Spleen (tissue), 7 donors: ENCODE measurements around the gene DCAF6.

ENCODE experiments used
- POLR2A ChIP-seq, 3 donors: fragments of 450-650 bp; IDR thresholded peaks; one replicate each; pipeline ENCODE4 v1.5.1; 2017; ENCODE audit warnings: antibody characterized with exemption in 3 of 3, mild to moderate bottlenecking in 1 of 3
- TF ChIP-seq, protein P1 (sequence below), 11 experiments: fragments of 200-600 bp in 7 of 11; fragments of 450-650 bp in 4 of 11; sonication (generic) in 4 of 11; IDR thresholded peaks in 8 of 11; conservative IDR thresholded peaks in 3 of 11; 1 replicate in 7 of 11; 2 replicates in 4 of 11; pipeline versions ENCODE4 v1.4.0 to v1.8.0; 2016 to 2021; ENCODE audit warnings: antibody characterized with exemption in 11 of 11, inconsistent platforms in 4 of 11, mild to moderate bottlenecking in 1 of 11
- donor health status: DM: no; HTN: no; CAD: no; lungs with moderate emphysema.
- donor health status: DM: no; HTN: no; CAD: no.
- donor health status: DM: no; HTN: no; CAD: no.

DNA sequence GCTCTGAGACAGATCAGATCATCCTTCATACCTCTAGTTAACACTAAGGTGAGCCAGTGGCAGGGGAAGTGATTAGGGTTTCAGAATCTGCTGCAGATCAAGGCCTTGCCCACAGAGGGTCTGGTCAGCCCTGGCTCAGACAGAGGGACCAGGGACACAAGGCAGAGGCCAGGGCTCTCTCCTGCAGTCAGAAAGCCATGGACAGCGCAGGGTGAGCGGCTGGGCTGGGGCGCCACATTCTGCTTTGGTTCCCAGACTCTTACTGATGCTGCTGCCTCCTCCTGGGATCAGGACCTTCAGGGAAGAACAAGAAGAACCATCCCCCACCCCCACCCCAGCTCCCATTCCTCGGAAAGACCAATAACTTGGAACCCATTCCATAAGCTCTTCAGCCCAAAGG is 157.1 kb downstream of the DCAF6 start:
- TF ChIP-seq, protein P1, sequence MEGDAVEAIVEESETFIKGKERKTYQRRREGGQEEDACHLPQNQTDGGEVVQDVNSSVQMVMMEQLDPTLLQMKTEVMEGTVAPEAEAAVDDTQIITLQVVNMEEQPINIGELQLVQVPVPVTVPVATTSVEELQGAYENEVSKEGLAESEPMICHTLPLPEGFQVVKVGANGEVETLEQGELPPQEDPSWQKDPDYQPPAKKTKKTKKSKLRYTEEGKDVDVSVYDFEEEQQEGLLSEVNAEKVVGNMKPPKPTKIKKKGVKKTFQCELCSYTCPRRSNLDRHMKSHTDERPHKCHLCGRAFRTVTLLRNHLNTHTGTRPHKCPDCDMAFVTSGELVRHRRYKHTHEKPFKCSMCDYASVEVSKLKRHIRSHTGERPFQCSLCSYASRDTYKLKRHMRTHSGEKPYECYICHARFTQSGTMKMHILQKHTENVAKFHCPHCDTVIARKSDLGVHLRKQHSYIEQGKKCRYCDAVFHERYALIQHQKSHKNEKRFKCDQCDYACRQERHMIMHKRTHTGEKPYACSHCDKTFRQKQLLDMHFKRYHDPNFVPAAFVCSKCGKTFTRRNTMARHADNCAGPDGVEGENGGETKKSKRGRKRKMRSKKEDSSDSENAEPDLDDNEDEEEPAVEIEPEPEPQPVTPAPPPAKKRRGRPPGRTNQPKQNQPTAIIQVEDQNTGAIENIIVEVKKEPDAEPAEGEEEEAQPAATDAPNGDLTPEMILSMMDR (IDR thresholded peaks at IDR 0.05 in 8 of 11, conservative IDR thresholded peaks at IDR 0.05 in 3 of 11) = no peak
- TF ChIP-seq POLR2A (IDR thresholded peaks at IDR 0.05) = no peak
